Adrenal gland (tissue), 5 donors: ENCODE measurements around the gene FAM9C.

ENCODE experiments used
- CTCF ChIP-seq, 6 experiments: fragments of 450-650 bp in 4 of 6; fragments of 200-600 bp in 2 of 6; sonication (generic) in 1 of 6; IDR thresholded peaks; 1 replicate in 5 of 6; 2 replicates in 1 of 6; pipeline versions ENCODE4 v1.5.1 to v1.8.0; 2016 to 2021; ENCODE audit warnings: antibody characterized with exemption in 6 of 6, mild to moderate bottlenecking in 2 of 6, moderate library complexity in 1 of 6
- POLR2A ChIP-seq, 2 donors: fragments of 450-650 bp; IDR thresholded peaks; one replicate each; pipeline ENCODE4 v1.6.1; 2017; ENCODE audit warnings: antibody characterized with exemption in 2 of 2, mild to moderate bottlenecking in 2 of 2, moderate library complexity in 1 of 2
- donor health status: DM: no; HTN: no; CAD: no.

GRCh38 chrX:13033193-13033592, 11.2 kb downstream of the FAM9C start:
- TF ChIP-seq CTCF (IDR thresholded peaks at IDR 0.05) (no peak), POLR2A (IDR thresholded peaks at IDR 0.05) (no peak)
